Astrocyte of the hippocampus (primary cell): ENCODE measurements around the gene CARD6.
A peak's percentile ranks its signal among the peaks of the same experiment; 100 is the strongest.
"Not testable (repeated sequence)": the region's sequence is repeated elsewhere in the genome, so short reads cannot be mapped to it uniquely, and the experiment has no call there.

ENCODE experiments used
- DNase-seq: peaks from one replicate; pipeline ENCODE4 v3.0.0; 2011; ENCODE audit warnings: low read depth, low spot score

CARD6 gene

GRCh38 chr5:40828690-40829661 is 12.2 kb upstream of the CARD6 start:
- no peak for DNase-seq

- DNase-seq: no peak
Observed at GRCh38 chr5:40829748-40830533, 11.2 kb upstream of the CARD6 start.

- no peak for DNase-seq
Observed at GRCh38 chr5:40831346-40832210, 9.6 kb upstream of the CARD6 start.

- DNase-seq: no peak
Observed at GRCh38 chr5:40832345-40832744, 8.8 kb upstream of the CARD6 start.

GRCh38 chr5:40833712-40834229 is 7.4 kb upstream of the CARD6 start:
- DNase-seq: no peak

- peak; percentile 52 for DNase-seq
Observed at GRCh38 chr5:40834391-40834848, 6.7 kb upstream of the CARD6 start.

- DNase-seq: peak; percentile 98
Observed at GRCh38 chr5:40834849-40835787, 6.0 kb upstream of the CARD6 start, which contains the start of gene RPL37. TSS of gene RPL37 (minus strand) at chr5:40835222. CDS start at chr5:40835185, 37 bp downstream.

GRCh38 chr5:40838086-40838485 is 3.1 kb upstream of the CARD6 start:
- DNase-seq: no peak

GRCh38 chr5:40842351-40842750 is 1.2 kb downstream of the CARD6 start:
- DNase-seq: no peak

- DNase-seq: no peak
Observed at GRCh38 chr5:40844565-40844964, 3.4 kb downstream of the CARD6 start.

GRCh38 chr5:40846371-40846770 is 5.2 kb downstream of the CARD6 start:
- no peak for DNase-seq

GRCh38 chr5:40847525-40847924 is 6.4 kb downstream of the CARD6 start:
- DNase-seq: no peak

GRCh38 chr5:40853632-40854192 is 12.5 kb downstream of the CARD6 start:
- no peak for DNase-seq

- no peak for DNase-seq
Observed at GRCh38 chr5:40860711-40861110, 19.5 kb downstream of the CARD6 start.

GRCh38 chr5:40865004-40865403 is 23.8 kb downstream of the CARD6 start:
- DNase-seq: not testable (repeated sequence)

- no peak for DNase-seq
Observed at GRCh38 chr5:40866844-40867243, 25.7 kb downstream of the CARD6 start.

- no peak for DNase-seq
Observed at GRCh38 chr5:40869384-40869783, 28.2 kb downstream of the CARD6 start.

- no peak for DNase-seq
Observed at GRCh38 chr5:40871177-40871576, 30.0 kb downstream of the CARD6 start.

- DNase-seq: not testable (repeated sequence)
Observed at GRCh38 chr5:40872253-40872652, 31.1 kb downstream of the CARD6 start.
